NCI-H226 (cell line): ENCODE results near the gene NPNT.
"Not testable (repeated sequence)": the region's sequence is repeated elsewhere in the genome, so short reads cannot be mapped to it uniquely, and the experiment has no call there.

Source experiments
- DNase-seq: peaks from one replicate; pipeline ENCODE4 v3.0.0-alpha.2; 2015

The NPNT gene, protein sequence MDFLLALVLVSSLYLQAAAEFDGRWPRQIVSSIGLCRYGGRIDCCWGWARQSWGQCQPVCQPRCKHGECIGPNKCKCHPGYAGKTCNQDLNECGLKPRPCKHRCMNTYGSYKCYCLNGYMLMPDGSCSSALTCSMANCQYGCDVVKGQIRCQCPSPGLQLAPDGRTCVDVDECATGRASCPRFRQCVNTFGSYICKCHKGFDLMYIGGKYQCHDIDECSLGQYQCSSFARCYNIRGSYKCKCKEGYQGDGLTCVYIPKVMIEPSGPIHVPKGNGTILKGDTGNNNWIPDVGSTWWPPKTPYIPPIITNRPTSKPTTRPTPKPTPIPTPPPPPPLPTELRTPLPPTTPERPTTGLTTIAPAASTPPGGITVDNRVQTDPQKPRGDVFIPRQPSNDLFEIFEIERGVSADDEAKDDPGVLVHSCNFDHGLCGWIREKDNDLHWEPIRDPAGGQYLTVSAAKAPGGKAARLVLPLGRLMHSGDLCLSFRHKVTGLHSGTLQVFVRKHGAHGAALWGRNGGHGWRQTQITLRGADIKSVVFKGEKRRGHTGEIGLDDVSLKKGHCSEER

DNA sequence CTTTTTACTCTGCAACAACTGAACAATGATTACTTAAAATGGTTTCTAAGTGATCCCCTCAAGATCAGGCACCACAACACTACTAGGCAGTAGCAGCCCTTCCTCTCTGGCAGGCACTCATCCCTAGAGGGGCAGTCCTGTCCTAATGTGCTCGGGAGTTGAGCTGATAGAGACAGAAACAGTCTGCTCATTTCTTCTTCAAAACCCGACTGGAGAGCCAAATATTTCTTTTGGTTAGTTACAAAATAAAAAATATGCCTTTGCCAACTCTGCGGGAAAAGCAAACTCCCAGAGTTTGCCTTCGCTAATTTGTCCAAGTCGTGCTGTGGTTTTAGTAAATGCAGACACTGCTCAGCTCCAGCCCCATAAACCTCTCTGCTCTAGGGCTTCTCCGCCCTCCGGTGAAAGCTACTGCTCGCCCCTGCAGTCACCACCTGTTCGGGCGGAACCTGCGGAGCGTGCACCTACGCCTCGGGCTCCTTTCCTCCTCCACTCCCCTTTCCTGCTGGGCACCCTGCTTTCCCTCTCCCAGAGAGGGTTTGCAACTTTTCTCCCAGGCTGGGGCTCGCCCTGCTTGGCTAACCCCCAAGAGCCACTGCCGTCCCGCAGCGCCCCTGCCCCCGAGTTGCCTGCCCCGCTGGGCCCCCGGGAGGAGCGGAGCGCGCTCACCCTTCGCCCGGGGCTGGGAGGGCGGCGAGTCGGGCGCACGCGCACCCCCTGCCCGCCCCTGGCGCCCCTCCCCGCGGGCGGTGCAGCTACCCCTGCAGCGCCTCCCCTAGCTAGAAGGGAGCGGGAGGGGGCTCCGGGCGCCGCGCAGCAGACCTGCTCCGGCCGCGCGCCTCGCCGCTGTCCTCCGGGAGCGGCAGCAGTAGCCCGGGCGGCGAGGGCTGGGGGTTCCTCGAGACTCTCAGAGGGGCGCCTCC lies at the start of gene NPNT:
TSS of gene NPNT (plus strand) at position 812 of the 923 bp plus-strand sequence. CDS start 182 bp downstream, outside the sequence.
- DNase-seq = no peak

GRCh38 chr4:105845559-105845958 lies 49.7 kb upstream of the NPNT start:
- DNase-seq = no peak

GRCh38 chr4:105848359-105848758 lies 46.9 kb upstream of the NPNT start:
- not testable (repeated sequence) for DNase-seq

GRCh38 chr4:105851196-105851595 lies 44.1 kb upstream of the NPNT start:
- DNase-seq = no peak

DNA sequence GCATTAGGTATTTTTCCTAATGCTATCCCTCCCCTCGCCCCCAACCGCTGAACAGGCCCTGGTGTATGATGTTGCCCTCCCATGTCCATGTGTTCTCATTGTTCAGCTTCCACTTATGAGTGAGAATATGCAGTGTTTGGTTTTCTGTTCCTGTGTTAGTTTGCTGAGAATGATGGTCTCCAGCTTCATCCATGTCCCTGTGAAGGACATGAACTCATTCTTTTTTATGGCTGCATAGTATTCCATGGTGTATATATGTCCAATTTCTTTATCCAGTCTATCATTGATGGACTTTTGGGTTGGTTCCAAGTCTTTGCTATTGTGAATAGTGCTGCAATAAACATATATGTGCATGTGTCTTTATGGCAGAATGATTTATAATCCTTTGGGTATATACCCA lies 43.0 kb upstream of the NPNT start:
- not testable (repeated sequence) for DNase-seq

- DNase-seq = no peak
Measured at GRCh38 chr4:105858466-105859040, 36.7 kb upstream of the NPNT start.

- peak; percentile 56 for DNase-seq
Measured at GRCh38 chr4:105859233-105859632, 36.0 kb upstream of the NPNT start.

- no peak for DNase-seq
Measured at GRCh38 chr4:105870963-105871362, 24.3 kb upstream of the NPNT start.

DNA sequence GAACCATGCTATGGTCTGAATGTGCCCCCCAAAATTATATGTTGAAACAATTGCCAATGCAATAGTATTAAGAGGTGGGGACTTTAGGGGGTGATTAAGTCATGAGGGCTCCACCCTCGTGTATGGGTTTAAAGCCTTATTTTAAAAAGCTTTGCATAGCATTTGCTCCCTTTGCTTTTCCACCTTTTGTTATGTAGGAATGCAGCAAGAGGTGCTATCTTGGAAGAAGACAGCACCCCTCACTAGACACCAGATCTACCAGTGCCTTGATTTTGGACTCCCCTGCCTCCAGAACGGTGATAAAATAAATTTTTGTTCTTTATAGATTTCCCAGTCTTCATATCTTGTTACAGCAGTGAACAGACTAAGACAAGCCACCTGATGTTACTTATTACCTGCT lies 23.3 kb upstream of the NPNT start:
- no peak for DNase-seq

GRCh38 chr4:105875233-105875632 lies 20.0 kb upstream of the NPNT start:
- DNase-seq = no peak

- DNase-seq = no peak
Measured at GRCh38 chr4:105878668-105879067, 16.6 kb upstream of the NPNT start.

GRCh38 chr4:105887508-105887907 lies 7.8 kb upstream of the NPNT start:
- DNase-seq = no peak

DNA sequence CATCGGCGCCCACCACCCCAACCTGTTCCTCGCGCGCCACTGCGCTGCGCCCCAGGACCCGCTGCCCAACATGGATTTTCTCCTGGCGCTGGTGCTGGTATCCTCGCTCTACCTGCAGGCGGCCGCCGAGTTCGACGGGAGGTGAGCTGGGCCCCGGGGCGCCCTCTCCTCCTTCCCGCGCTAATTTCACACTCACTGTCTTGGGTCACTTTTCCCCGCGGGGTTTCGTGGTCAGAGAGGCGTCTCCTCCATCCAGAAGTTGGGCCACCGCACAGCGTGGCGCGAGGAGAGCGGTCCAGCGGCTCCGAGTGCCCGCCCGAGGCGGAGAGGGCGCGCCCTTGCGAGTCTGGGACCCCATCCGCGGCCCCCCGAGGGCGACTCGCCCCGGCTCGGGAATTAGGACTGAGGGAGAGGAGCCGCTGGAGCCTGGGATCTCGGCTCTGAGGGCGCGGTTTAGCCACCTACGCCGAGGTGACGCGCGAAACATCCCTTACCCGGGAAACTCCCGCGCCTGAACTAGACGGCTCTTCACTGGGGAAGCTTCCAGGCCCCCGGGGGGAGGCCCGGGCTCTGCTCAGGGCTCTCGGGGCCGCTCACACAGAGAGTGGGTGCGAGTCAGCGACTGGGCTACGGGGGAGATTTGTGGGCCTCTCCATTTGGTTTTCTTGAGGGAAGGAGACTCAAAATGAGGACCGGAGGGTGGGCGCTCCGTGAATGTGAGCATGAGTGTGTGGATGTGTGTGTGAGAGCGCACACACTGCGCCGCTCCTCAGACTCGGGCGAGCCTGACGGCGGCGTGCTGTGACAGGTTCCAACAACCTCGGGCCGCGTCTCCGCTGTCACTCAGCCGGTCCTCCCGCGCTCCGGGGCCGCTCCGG lies 551 bp downstream of the NPNT start:
- no peak for DNase-seq

DNA sequence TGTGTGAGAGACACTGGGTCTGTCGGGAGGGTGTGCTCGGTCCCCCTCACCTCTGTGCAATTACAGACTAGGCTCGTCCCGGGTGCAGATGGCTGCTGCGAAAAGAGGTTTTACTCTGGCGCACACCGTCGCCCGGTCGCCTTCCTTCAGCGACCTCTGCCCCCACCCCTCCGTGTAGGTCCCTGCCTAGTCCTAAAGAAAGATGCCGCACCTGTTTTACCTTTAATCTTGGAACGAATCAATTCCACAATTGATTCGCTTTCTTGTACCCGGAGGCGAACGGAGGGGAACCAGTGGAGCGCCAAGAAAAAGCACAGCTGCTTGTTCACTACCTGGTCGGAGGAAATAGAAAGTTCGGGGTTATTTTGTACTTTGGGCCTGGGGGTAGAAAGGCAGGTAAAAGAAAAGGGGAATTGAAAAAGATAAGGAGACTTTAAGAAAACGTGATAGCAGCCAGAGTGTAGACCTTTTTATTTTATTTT lies 1.2 kb downstream of the NPNT start:
- DNase-seq = no peak

- DNase-seq = no peak
Measured at GRCh38 chr4:105896984-105897775, 1.9 kb downstream of the NPNT start.

DNA sequence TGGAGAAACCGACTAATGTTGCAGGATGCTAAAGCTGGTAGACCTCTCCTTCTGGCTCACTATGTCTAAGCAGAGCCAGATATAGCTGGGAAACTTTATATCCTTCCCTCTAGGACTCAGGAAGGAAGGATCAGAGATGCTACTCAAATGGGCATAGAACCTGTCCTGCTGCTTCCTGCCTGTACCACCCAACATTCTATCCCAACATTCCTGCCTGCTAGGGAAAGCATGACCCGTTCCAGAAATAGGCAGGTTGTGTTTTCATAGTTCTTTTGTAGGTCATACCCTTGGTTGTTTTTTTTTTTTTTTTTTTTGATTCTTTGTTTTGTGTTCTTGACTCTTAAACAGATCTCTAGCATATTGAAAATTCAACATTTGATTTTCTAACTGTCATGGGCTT lies 5.3 kb downstream of the NPNT start:
- DNase-seq = no peak

GRCh38 chr4:105902550-105903262 lies 7.4 kb downstream of the NPNT start:
- no peak for DNase-seq

DNA sequence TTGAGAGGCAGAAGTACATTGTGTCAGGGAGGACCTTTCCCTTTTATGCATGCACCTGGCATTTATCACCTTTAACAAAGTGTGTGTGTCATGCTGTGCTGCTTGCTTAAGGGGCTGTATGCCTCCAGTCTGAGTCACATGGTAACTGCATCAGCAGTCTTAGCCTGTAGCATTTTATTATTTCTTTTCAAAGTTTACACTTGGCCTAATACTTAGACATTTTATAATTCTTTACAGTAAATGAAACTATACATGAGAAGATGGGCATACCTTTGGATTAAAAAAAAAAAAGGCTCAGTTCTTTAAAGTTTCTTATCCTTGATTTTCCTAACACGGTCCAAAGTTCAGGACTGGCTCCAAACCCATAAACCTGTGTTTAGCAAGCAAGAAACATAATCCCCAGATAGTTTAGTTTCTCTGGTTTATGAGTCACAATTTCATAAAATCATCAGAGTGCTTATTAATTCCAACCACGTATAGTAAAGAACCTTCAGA lies 14.6 kb downstream of the NPNT start:
- DNase-seq = peak; percentile 22

DNA sequence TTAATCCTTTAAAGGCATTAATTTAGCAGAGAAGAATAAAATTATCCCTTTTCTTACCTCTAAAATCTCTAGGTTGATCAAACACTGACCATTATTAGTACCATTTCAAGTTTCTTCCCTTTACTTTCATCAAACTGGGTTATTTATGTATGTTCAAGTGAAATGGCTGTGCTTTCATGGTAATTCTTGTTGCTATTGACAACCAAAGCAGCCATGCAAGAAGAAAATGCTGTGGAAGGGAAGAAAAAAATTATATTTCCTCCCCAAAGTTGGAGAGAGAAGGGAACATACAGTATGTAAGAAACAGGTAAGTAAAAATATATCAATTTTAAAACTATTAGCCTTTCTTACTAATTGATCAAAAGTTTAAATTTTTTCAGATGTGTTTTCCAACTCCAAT lies 16.2 kb downstream of the NPNT start:
- no peak for DNase-seq

DNA sequence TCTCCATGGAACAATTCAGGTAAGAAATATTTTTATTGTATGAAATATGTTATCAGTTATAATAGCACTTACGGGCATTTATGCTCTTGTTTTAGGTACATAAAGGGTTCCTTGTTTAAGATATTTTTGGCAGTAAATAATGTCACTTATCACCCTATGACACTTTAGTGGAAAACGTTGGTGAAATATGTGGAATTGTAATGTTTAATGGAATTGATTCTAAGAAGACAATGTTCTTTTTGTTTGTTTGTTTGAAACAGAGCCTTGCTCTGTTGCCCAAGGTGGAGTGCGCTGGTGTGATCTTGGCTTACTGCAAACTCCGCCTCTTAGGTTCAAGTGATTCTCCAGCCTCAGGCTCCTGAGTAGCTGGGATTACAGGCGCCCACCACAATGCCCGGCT lies 17.4 kb downstream of the NPNT start:
- DNase-seq = no peak
